SHP77 (cell line): Measurements from ENCODE around the gene MASP1.

ENCODE experiments used
- DNase-seq, 2 experiments: peaks; one replicate each; lab custom pipeline; 2025; lab: John Stamatoyannopoulos, UW

Gene MASP1

GRCh38 chr3:187293516-187294430, 2.2 kb upstream of the MASP1 start:
- no peak for DNase-seq

DNA sequence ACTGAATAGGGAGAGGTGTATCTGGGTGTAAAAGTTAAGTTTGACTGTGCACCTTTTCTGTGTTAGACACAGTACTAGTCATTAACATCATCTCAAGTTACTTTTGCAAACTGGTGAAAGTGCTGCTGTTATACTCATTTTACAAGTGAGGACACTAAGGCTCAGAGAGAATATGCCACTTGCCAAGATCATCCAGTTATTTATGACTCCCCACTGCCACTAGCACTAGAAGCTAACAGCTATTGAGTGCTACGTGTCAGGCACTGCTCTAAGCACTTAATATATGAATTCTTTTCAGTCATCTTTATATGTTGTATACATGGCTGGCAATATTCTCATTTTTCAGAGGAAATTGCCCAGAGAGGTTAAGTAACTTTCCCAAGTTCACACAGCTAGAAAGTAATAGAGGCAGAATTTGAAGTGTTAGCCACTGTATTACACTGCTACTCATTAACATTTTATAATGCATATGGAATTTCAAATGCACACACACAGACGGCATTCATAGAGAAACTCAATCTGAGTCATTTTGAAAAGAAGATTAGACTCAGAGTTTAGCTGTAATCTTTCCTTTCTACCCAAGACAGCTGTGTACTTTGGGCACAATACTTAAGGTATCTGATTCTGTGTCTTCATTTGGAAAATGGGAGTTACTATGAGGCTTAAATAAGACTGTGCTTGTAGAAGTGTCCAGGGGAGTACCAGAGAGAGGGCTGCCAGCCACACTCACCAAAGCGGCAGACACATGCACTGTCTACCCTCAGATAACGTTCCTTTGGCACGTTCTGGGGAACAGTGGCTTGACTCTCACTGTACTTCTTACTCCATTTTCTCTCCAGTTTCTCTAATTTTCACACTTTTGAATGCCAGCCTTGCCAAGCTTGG, 1.3 kb upstream of the MASP1 start:
- DNase-seq, result no peak

DNA sequence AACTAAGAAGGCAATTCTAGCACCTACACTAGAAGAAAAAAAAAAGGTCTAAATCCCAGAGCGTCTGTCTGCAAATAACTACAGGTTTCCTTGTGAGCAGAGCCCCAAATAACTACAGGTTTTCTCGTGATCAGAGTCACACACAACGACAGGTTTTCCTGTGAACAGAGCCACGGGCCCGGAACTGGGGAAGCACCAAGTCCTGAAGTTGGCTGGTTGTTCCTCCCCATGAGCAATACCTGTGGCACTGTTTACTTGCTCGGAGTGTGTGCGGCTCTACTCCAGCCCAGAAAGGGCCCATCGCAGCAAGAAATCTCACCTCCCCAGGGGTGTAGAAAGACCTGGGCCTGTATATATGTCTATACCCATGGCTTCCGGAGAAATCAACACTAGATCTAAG, 644 bp upstream of the MASP1 start:
- DNase-seq, result no peak

DNA sequence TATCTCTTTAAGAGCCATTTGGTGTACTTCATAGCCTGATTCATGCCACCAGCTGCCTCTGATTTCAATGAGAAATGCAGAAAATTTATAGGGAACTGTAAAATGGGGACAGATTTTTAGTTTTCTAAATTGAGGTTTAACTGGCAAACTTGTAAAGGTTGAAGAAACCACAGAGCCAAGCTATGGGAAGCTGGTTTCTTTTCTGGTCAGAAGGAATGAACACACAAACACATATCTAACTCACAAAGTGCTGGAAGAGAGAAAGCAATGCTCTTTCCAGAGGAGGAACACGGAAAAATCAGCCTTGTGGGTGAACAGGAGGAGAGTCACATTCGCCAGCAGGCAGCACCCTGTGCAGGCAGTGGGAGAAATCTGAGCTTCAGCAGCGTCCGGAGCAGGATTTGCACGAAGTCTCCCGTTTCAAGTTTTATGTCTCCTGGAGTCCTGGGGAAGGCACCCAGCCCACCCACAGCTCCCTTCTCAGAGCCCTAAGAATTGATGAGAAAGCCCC, 481 bp downstream of the MASP1 start:
- DNase-seq, result no peak

- DNase-seq, result no peak
Observed at GRCh38 chr3:187290503-187290902, 1.0 kb downstream of the MASP1 start.

- no peak for DNase-seq
Observed at GRCh38 chr3:187288855-187289605, 2.5 kb downstream of the MASP1 start.

DNA sequence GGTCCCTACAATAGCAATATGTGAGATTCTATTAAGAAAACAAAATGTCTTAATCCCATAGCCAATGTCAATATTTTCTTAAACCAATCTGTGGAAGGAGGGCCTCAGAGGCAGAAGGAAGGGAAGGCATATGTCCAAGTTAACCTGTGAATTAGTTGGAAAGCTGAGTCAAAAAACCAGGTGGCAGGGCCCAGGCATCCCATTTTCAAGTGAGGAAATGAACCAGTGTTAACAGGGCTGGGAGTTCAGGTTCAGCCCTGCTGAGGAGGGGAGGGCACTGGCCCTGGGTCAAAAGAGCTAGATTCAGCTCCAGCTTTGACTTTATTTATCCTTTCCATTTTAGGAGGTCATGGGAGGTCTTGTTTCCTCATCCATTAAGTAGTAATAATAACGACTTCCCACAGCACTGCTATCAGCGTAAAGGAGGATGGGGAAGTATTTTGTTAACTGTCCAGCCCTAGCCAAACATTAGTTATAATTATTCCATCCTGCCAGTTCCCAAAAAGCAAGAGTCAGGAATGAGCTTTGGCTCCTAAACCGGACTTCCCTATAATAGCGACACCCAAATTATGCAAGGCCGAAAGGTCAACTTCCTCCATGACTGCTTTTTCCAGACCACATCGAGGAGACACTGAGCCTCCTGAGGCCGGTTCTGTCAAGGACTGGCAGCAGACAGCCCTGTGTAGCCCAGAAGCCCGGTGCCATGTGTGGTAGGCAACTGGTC, 3.2 kb downstream of the MASP1 start:
- no peak for DNase-seq

- no peak for DNase-seq
Observed at GRCh38 chr3:187287256-187287655, 4.3 kb downstream of the MASP1 start.

GRCh38 chr3:187286467-187287059, 5.0 kb downstream of the MASP1 start:
- no peak for DNase-seq

GRCh38 chr3:187281191-187281714, 10.3 kb downstream of the MASP1 start:
- DNase-seq, result no peak

GRCh38 chr3:187280644-187281043, 10.9 kb downstream of the MASP1 start:
- no peak for DNase-seq

DNA sequence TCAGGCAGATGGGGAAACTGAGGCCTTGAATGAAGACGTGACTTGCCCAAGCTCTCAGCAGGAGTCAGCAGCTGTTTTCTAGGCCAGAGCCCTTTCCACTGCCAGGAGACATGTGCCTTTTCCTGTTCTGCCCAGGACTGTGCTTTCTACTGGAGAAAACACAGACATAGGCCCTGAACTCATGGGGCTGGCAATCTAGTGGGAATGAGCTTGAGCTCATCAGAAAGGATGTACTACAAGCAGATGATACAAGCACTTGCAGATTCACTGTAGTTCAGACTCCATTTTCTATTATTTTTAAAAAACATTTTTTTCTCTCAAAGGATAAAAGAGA, 14.4 kb downstream of the MASP1 start:
- no peak for DNase-seq

GRCh38 chr3:187276397-187277128, 15.0 kb downstream of the MASP1 start:
- DNase-seq, result no peak

DNA sequence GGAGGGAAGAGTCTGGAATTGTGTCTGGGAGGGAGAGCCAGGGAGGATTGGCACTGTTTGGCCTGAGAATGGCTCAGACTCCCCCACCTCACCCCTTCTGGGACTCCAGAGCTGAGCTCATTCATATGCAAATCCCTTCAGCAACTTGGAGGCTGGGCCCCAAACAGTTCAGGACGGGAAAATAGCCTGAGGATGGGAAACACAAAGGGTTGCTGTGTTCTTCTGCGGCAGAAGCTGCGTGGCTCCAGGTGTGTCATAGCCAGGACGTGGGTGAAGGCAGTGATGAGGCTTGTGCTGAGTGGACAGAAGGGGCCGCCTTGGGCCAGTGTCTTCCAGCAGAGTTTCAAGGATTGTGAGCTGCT, 16.6 kb downstream of the MASP1 start:
- DNase-seq, result no peak

GRCh38 chr3:187274315-187274976, 17.1 kb downstream of the MASP1 start:
- no peak for DNase-seq

DNA sequence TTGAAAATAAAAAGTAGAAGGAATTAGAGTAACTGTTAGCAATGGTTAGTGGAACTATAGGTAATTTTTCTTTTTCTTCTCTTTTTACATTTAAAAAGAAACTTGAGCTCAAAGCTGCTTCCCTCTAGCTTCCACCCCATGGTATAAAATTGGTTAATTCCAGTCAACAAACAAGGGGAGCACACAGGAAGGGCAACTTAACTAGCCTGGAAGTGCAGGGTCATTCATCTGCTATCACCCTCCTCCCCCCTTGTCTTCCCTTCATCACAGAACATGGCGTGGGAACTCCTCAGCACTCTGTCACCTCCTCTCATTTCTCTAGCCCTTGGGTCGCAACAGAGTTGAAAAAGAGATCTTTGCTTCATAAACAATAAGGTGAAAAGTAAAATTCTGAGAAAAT, 20.0 kb downstream of the MASP1 start:
- no peak for DNase-seq

GRCh38 chr3:187269486-187269885, 22.1 kb downstream of the MASP1 start:
- DNase-seq, result no peak

DNA sequence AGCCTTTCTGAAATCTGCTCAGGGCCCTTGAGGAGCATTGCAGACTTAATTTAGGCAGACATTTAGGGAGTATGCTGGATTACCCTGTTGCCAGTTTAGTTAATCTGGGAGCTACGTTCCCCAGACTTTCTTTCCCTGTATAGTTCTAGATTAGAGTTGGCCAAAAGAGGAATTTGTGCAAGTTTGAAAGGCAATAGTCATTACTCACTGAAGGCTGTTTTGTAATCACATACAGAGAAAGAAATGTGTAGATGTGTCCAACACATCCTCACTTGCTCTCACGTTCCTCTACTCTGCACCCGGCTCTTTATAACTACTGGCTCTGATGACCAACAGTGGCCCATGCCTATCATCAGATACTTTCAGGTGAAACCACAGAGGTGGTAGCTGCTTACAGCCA, 24.2 kb downstream of the MASP1 start:
- no peak for DNase-seq

DNA sequence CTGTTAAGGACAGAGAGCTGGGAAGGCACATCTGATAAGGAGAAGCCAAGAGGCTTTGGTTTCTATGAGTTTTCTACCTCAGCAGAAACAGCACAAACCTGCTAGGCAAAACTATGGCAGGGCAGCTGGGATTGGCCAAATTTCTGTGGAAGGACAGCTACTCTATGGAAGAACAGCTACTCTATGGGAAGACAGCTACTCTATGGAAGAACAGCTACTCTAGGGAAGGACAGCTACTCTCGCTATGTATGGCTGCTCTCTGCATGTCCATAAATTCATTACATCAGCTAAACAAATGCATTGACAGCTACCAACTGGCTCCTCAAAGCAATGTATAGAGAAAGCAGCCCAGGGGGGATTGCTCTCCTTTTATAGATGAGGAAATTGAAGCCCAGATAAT, 24.8 kb downstream of the MASP1 start:
- DNase-seq, result no peak
